ENCODE data around the gene MSI2. TPM values are rescaled to one million over a fixed set of nuclear protein-coding genes. Genes with fewer than 3 reads are reported as not detected.

Gene MSI2
- total and polyA plus RNA-seq, 9 of the 15 experiments (the other 6 are each of a cell fraction or from before 2014, with no cell fraction given), result 4.6 to 61.8 (median 42.4) TPM

- TF ChIP-seq SMARCE1 (IDR thresholded peaks at IDR 0.05), result no peak
- peak; percentile 73 for TF ChIP-seq ZNF354B (CRISPR knock-in tag; IDR thresholded peaks at IDR 0.05)
- peak; percentile 99 for TF ChIP-seq ZNF507 (tag; conservative IDR thresholded peaks at IDR 0.05)
These were observed 5.0 kb upstream of the MSI2 start for GRCh38 chr17:57251211-57251787.

GRCh38 chr17:57253362-57254065, 2.8 kb upstream of the MSI2 start:
- ChIA-PET POLR2A (interaction anchor here (0.5 to 1.1 kb wide), 4 partner anchors 9 to 491 kb away, joined by 3 to 4 read pairs (median 3); partner anchors contain the start of gene CCDC182), CTCF (ENCODE audit: low intra/inter-chr PET ratio) (no interaction called here)
- FAIRE-seq (no peak), DNase-seq (ENCODE audit: extremely low read depth in 1 of 4, low spot score in 3 of 4) (no peak), ATAC-seq (no peak)
- TF ChIP-seq TCF15 (CRISPR knock-in tag; IDR thresholded peaks at IDR 0.05), result no peak
- peak; percentile 82 for TF ChIP-seq ZNF24 (IDR thresholded peaks at IDR 0.05)
- TF ChIP-seq ZNF212 (CRISPR knock-in tag; IDR thresholded peaks at IDR 0.05), result no peak
- Histone ChIP-seq H2AFZ (ENCODE audit: low read depth, low read length) (0 out of 2 replicates have a peak overlapping the region, but pooled peaks have one; percentile 1), H3K4me1 (replicated peaks in 1 of 2; ENCODE audit: control insufficient read depth in 2 of 2, insufficient read depth in 2 of 2, low read length in 2 of 2) (peaks cover 6 to 8% of the 10 kb centered on the region in 2 experiments; a peak in 4 of 5 replicates), H3K27ac (ENCODE audit: extremely low read depth, low read depth, low read length) (no peak overlapping the region), H3K79me2 (ENCODE audit: control insufficient read depth, insufficient read depth, low read length) (peaks cover 17% of the 10 kb centered on the region), H3K4me2 (ENCODE audit: insufficient read depth, low read length) (no peak overlapping the region), H3K9ac (ENCODE audit: insufficient read depth in 1 of 2, low read depth in 2 of 2, low read length in 2 of 2) (no peak overlapping the region), H3K9me3 (replicated peaks; ENCODE audit: control insufficient read depth, insufficient read depth, low read depth, low read length) (no peaks in the 10 kb centered on the region; the same call in 1 of the 2 replicates), H3K9me1 (ENCODE audit: control insufficient read depth, insufficient read depth, low read length) (no peaks in the 10 kb centered on the region), H3K36me3 (ENCODE audit: control insufficient read depth, insufficient read depth, low read length) (no peaks in the 10 kb centered on the region), H3K4me3 (no peak overlapping the region), H4K20me1 (replicated peaks; ENCODE audit: control insufficient read depth, insufficient read depth, low read length) (no peaks in the 10 kb centered on the region), H3K27me3 (ENCODE audit: control insufficient read depth in 2 of 2, insufficient read depth in 2 of 2, low read length in 2 of 2) (no peaks in the 10 kb centered on the region)
- intact Hi-C loops (cut with micrococcal nuclease) (no loop called here), in situ Hi-C loops (cut with MboI) (no loop called here)
- 46% methylated on average over 6 of the region's 6 CpGs for WGBS (ENCODE audit: insufficient coverage, low coverage, missing lambda C conversion rate)
- no TSS peak for BruUV-seq (replicated peaks)

More at GRCh38 chr17:57251211-57251787, 5.0 kb upstream of the MSI2 start:
- ChIA-PET CTCF (ENCODE audit: low intra/inter-chr PET ratio) (no interaction called here), POLR2A (interaction anchor here (1.0 kb wide), 1 partner anchor 9 kb away, joined by 3 read pairs; no protein-coding TSS in a partner anchor)
- H3K9ac ChIP-seq (ENCODE audit: insufficient read depth in 1 of 2, low read depth in 2 of 2, low read length in 2 of 2), result no peak overlapping the region
- DNase-seq (ENCODE audit: extremely low read depth in 1 of 4, low spot score in 3 of 4) (no peak), ATAC-seq (no peak), FAIRE-seq (no peak)
- H3K27ac ChIP-seq (ENCODE audit: extremely low read depth, low read depth, low read length), result no peak overlapping the region
- no TSS peak for BruUV-seq (replicated peaks)
- H3K27me3 ChIP-seq (ENCODE audit: control insufficient read depth in 2 of 2, insufficient read depth in 2 of 2, low read length in 2 of 2), result no peaks in the 10 kb centered on the region
- H3K9me3 ChIP-seq (replicated peaks; ENCODE audit: control insufficient read depth, insufficient read depth, low read depth, low read length), result no peaks in the 10 kb centered on the region; the same call in 1 of the 2 replicates
- no peaks in the 10 kb centered on the region for H3K36me3 ChIP-seq (ENCODE audit: control insufficient read depth, insufficient read depth, low read length)
- in situ Hi-C loops (cut with MboI) (no loop called here), intact Hi-C loops (cut with micrococcal nuclease) (no loop called here)
- no peak overlapping the region for H3K4me2 ChIP-seq (ENCODE audit: insufficient read depth, low read length)
- no peaks in the 10 kb centered on the region for H4K20me1 ChIP-seq (replicated peaks; ENCODE audit: control insufficient read depth, insufficient read depth, low read length)
- no peak overlapping the region for H3K4me3 ChIP-seq
- peaks cover 4% of the 10 kb centered on the region in 2 experiments; a peak in 3 of 5 replicates for H3K4me1 ChIP-seq (replicated peaks in 1 of 2; ENCODE audit: control insufficient read depth in 2 of 2, insufficient read depth in 2 of 2, low read length in 2 of 2)
- no peaks in the 10 kb centered on the region for H3K9me1 ChIP-seq (ENCODE audit: control insufficient read depth, insufficient read depth, low read length)
- 46% methylated on average over 1 of the region's 1 CpG for WGBS (ENCODE audit: insufficient coverage, low coverage, missing lambda C conversion rate)
- no peaks in the 10 kb centered on the region for H3K79me2 ChIP-seq (ENCODE audit: control insufficient read depth, insufficient read depth, low read length)
- H2AFZ ChIP-seq (ENCODE audit: low read depth, low read length), result no peak overlapping the region

All from K562 (cell line).